ENCODE results near the gene GINS2. TPM values are rescaled to one million over a fixed set of nuclear protein-coding genes. Genes with fewer than 3 reads are reported as not detected.

Gene GINS2
- total RNA-seq, 1 experiment from 2014 or later: 71.9 TPM

GRCh38 chr16:85724126-85724879 lies 35.5 kb upstream of the GINS2 start:
- ChIA-PET POLR2A (ENCODE audit: low non-redundant PET) (no interaction called here), CTCF (no interaction called here)
- BruUV-seq (replicated peaks): no TSS peak

GRCh38 chr16:85722128-85722893 lies 33.6 kb upstream of the GINS2 start:
- Histone ChIP-seq H3K27me3 (replicated peaks; ENCODE audit: insufficient read depth, low read depth, low read length, poor library complexity) (no peaks in the 10 kb centered on the region), H3K27ac (ENCODE audit: low read depth, low read length, poor library complexity, severe bottlenecking) (no peak overlapping the region), H3K4me3 (ENCODE audit: low read depth, low read length, poor library complexity, severe bottlenecking) (no peak overlapping the region), H3K4me1 (ENCODE audit: insufficient read depth, low read length, poor library complexity, severe bottlenecking) (no peaks in the 10 kb centered on the region), H3K36me3 (ENCODE audit: insufficient read depth, low read length, poor library complexity, severe bottlenecking) (no peaks in the 10 kb centered on the region), H3K9me3 (ENCODE audit: low read depth, low read length, poor library complexity, severe bottlenecking) (no peaks in the 10 kb centered on the region)
- POLR2A ChIA-PET (ENCODE audit: low non-redundant PET): no interaction called here
- intact Hi-C loops (cut with micrococcal nuclease; ENCODE audit: unreplicated experiment): no loop called here
- TF ChIP-seq CTCF (conservative IDR thresholded peaks at IDR 0.05; ENCODE audit: low read depth, low read length): no peak
- no peak for TF ChIP-seq EZH2 (IDR thresholded peaks at IDR 0.05; ENCODE audit: borderline replicate concordance, low read depth, low read length, poor library complexity, severe bottlenecking)
- no TSS peak for BruUV-seq (replicated peaks)
- CTCF ChIA-PET: no interaction called here
- DNase-seq (ENCODE audit: low spot score): no peak

More at GRCh38 chr16:85724126-85724879, 35.5 kb upstream of the GINS2 start:
- H3K27ac ChIP-seq (ENCODE audit: low read depth, low read length, poor library complexity, severe bottlenecking): no peak overlapping the region
- no peaks in the 10 kb centered on the region for H3K27me3 ChIP-seq (replicated peaks; ENCODE audit: insufficient read depth, low read depth, low read length, poor library complexity)
- TF ChIP-seq EZH2 (IDR thresholded peaks at IDR 0.05; ENCODE audit: borderline replicate concordance, low read depth, low read length, poor library complexity, severe bottlenecking) (no peak), CTCF (conservative IDR thresholded peaks at IDR 0.05; ENCODE audit: low read depth, low read length) (no peak)
- H3K4me3 ChIP-seq (ENCODE audit: low read depth, low read length, poor library complexity, severe bottlenecking): no peak overlapping the region
- intact Hi-C loops (cut with micrococcal nuclease; ENCODE audit: unreplicated experiment): no loop called here
- DNase-seq (ENCODE audit: low spot score): no peak
- peaks cover 2% of the 10 kb centered on the region for H3K4me1 ChIP-seq (ENCODE audit: insufficient read depth, low read length, poor library complexity, severe bottlenecking)
- no peaks in the 10 kb centered on the region for H3K9me3 ChIP-seq (ENCODE audit: low read depth, low read length, poor library complexity, severe bottlenecking)
- no peaks in the 10 kb centered on the region for H3K36me3 ChIP-seq (ENCODE audit: insufficient read depth, low read length, poor library complexity, severe bottlenecking)

- intact Hi-C loops (cut with micrococcal nuclease; ENCODE audit: unreplicated experiment): no loop called here
- H3K4me1 ChIP-seq (ENCODE audit: insufficient read depth, low read length, poor library complexity, severe bottlenecking): peaks cover 20% of the 10 kb centered on the region
- no peak for DNase-seq (ENCODE audit: low spot score)
- no peaks in the 10 kb centered on the region for H3K36me3 ChIP-seq (ENCODE audit: insufficient read depth, low read length, poor library complexity, severe bottlenecking)
- BruUV-seq (replicated peaks): no TSS peak
- no peak overlapping the region for H3K27ac ChIP-seq (ENCODE audit: low read depth, low read length, poor library complexity, severe bottlenecking)
- CTCF ChIA-PET: interaction anchor here (0.7 kb wide), 1 partner anchor 104 kb away, joined by 3 read pairs; no protein-coding TSS in a partner anchor
- no peaks in the 10 kb centered on the region for H3K27me3 ChIP-seq (replicated peaks; ENCODE audit: insufficient read depth, low read depth, low read length, poor library complexity)
- no peak for TF ChIP-seq CTCF (conservative IDR thresholded peaks at IDR 0.05; ENCODE audit: low read depth, low read length)
- TF ChIP-seq EZH2 (IDR thresholded peaks at IDR 0.05; ENCODE audit: borderline replicate concordance, low read depth, low read length, poor library complexity, severe bottlenecking): no peak
- POLR2A ChIA-PET (ENCODE audit: low non-redundant PET): interaction anchor here (0.6 kb wide), 2 partner anchors 11 to 16 kb away, joined by 3 to 8 read pairs; no protein-coding TSS in a partner anchor
- no peak overlapping the region for H3K4me3 ChIP-seq (ENCODE audit: low read depth, low read length, poor library complexity, severe bottlenecking)
- no peaks in the 10 kb centered on the region for H3K9me3 ChIP-seq (ENCODE audit: low read depth, low read length, poor library complexity, severe bottlenecking)
Observed at GRCh38 chr16:85720302-85720637, 31.5 kb upstream of the GINS2 start.

Data from A673 (cell line).